Upper lobe of right lung (tissue), 1 donor: Measurements from ENCODE around the gene SSX2IP. TPM values are rescaled to one million over a fixed set of nuclear protein-coding genes. Genes with fewer than 3 reads are reported as not detected.

Experiments used
- ATAC-seq: fragments of 200-7000 bp; cut with Tn5 transposase; one replicate; pipeline ENCODE4 v1.9.1; 2020; ENCODE audit warnings: mild to moderate bottlenecking, moderate library complexity
- DNase-seq: peaks from one replicate; pipeline ENCODE4 v3.0.0-alpha.2; 2020
- H3K27ac ChIP-seq: fragments of 200-600 bp; one replicate; pipeline ENCODE4 v1.8.0; 2022
- H3K27me3 ChIP-seq: fragments of 200-600 bp; one replicate; pipeline ENCODE4 v1.8.0; 2022; ENCODE audit warnings: mild to moderate bottlenecking
- H3K36me3 ChIP-seq: fragments of 200-600 bp; one replicate; pipeline ENCODE4 v1.8.0; 2022
- H3K4me1 ChIP-seq: fragments of 200-600 bp; one replicate; pipeline ENCODE4 v1.8.0; 2022
- H3K4me3 ChIP-seq: fragments of 200-600 bp; one replicate; pipeline ENCODE4 v1.8.0; 2022; ENCODE audit warnings: mild to moderate bottlenecking
- H3K9me3 ChIP-seq: fragments of 200-600 bp; one replicate; pipeline ENCODE4 v1.8.0; 2022
- intact Hi-C: fragments of 100-400 bp; cut with DNase I; formaldehyde crosslinking; loops from one replicate; pipeline ENCODE4 v1.11.0; 2022
- total RNA-seq: library from RNA; stranded (reverse); fragmentation: NEBNext Ultra II Directional; extraction: Animal tissue kit (Norgen Biotek cat#: 25700); gene quantifications from one replicate; pipeline ENCODE4 v1.2.1, GENCODE V29; 2021
- TF ChIP-seq, protein P1 (sequence below): fragments of 200-600 bp; IDR thresholded peaks from one replicate; pipeline ENCODE4 v1.8.0; 2022; ENCODE audit warnings: antibody characterized with exemption
- donor health status: DM: no; HTN: yes; CAD: no; lungs with severe emphysema.

Gene SSX2IP
- total RNA-seq, 1 donor from 2014 or later, result 8.5 TPM

DNA sequence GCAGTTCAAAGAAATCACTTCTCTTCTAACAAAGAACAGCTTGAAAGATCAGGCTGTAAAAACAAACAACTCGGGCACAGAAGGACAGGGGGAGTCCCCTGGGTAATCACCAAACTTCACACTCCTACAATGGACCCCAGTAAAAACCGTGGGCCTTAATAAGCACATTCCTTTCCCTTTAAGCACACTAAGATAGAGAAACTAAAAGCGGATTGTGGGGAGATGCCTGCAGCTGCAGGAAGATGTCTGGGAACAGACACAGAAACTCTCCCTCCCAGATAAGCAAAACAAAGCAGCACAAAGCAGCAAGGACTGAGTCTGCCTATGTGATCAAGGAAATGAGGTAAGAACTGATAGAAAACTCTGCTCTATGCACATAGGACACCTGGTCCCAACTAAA lies 78.5 kb downstream of the SSX2IP start:
- DNase-seq, result no peak

DNA sequence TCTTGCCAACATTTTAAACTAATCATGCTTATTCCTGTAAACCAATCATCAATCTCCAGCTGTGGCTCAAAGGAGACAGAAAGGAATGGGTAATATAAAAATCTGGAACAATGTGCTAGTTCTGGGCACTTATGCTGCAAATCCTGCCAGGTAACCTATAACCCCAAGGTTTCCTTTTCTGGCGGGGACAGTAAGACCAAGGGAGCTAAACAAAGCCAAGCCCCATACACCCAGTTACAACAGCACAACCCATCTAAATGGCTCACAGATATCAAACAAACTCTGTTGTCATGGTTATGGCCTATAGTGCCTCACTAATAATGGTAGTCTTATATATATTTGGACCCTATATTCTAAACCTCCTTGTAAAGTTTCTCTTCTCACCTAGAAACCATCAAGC lies 79.2 kb downstream of the SSX2IP start:
- H3K27me3 ChIP-seq, result no peaks in the 10 kb centered on the region
- no peak for ATAC-seq
- no peak overlapping the region for H3K4me3 ChIP-seq
- TF ChIP-seq, protein P1, sequence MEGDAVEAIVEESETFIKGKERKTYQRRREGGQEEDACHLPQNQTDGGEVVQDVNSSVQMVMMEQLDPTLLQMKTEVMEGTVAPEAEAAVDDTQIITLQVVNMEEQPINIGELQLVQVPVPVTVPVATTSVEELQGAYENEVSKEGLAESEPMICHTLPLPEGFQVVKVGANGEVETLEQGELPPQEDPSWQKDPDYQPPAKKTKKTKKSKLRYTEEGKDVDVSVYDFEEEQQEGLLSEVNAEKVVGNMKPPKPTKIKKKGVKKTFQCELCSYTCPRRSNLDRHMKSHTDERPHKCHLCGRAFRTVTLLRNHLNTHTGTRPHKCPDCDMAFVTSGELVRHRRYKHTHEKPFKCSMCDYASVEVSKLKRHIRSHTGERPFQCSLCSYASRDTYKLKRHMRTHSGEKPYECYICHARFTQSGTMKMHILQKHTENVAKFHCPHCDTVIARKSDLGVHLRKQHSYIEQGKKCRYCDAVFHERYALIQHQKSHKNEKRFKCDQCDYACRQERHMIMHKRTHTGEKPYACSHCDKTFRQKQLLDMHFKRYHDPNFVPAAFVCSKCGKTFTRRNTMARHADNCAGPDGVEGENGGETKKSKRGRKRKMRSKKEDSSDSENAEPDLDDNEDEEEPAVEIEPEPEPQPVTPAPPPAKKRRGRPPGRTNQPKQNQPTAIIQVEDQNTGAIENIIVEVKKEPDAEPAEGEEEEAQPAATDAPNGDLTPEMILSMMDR, result no peak
- no peak overlapping the region for H3K27ac ChIP-seq
- no peak for DNase-seq
- H3K36me3 ChIP-seq, result no peaks in the 10 kb centered on the region
- H3K4me1 ChIP-seq, result no peaks in the 10 kb centered on the region
- intact Hi-C loops, result no loop called here
- H3K9me3 ChIP-seq, result no peaks in the 10 kb centered on the region

More for the DNA sequence above, 78.5 kb downstream of the SSX2IP start:
- H3K27ac ChIP-seq, result no peak overlapping the region
- TF ChIP-seq, protein P1, result no peak
- no peaks in the 10 kb centered on the region for H3K36me3 ChIP-seq
- no peaks in the 10 kb centered on the region for H3K4me1 ChIP-seq
- intact Hi-C loops, result no loop called here
- no peaks in the 10 kb centered on the region for H3K27me3 ChIP-seq
- H3K4me3 ChIP-seq, result no peak overlapping the region
- ATAC-seq, result no peak
- no peaks in the 10 kb centered on the region for H3K9me3 ChIP-seq

DNA sequence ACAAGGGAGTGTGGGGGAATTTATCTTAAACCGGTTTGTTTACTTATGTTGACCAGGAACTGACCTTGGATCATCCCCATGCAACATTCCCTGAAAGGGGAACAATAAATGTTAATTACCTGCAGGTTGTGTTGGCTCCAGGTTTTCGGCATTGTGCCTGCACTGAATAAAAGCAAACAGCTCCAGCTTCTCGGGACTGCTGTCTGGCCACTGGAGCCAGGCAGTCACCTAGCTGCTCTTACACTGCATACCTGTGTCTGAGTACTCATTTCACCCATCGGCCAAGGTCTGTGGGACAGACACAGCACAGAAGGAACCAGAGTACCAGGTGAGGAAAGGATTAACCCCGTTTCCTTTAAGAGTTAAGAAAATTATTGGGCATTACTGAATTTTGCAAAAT lies 83.3 kb downstream of the SSX2IP start:
- no peaks in the 10 kb centered on the region for H3K4me1 ChIP-seq
- H3K9me3 ChIP-seq, result peaks cover 6% of the 10 kb centered on the region
- TF ChIP-seq, protein P1, result no peak
- no peak for DNase-seq
- ATAC-seq, result no peak
- H3K4me3 ChIP-seq, result no peak overlapping the region
- intact Hi-C loops, result no loop called here
- H3K27ac ChIP-seq, result no peak overlapping the region
- H3K36me3 ChIP-seq, result no peaks in the 10 kb centered on the region
- H3K27me3 ChIP-seq, result no peaks in the 10 kb centered on the region

DNA sequence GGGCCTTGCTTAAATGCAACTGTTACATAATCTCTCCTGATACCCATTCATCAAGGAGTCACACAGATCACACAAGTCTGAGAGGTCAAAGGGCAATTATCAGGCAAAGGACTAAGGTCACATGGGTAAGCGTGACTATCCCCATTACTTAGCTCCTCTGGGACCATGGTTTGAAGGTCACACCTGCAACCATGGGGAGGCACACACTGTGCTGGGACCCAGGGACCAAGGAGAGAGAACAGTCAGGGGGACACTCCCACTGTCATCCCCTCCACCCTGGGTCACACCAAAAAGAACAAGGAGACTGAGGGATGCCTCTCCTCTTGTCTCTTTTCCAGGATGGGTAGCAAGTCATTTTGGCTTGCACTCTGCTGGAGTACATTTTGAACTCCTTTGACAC lies 85.1 kb downstream of the SSX2IP start:
- Histone ChIP-seq H3K4me1 (no peaks in the 10 kb centered on the region), H3K4me3 (no peak overlapping the region), H3K9me3 (peaks cover 6% of the 10 kb centered on the region), H3K36me3 (no peaks in the 10 kb centered on the region), H3K27ac (no peak overlapping the region), H3K27me3 (no peaks in the 10 kb centered on the region)
- ATAC-seq, result no peak
- TF ChIP-seq, protein P1, result no peak
- intact Hi-C loops, result no loop called here
- DNase-seq, result no peak

DNA sequence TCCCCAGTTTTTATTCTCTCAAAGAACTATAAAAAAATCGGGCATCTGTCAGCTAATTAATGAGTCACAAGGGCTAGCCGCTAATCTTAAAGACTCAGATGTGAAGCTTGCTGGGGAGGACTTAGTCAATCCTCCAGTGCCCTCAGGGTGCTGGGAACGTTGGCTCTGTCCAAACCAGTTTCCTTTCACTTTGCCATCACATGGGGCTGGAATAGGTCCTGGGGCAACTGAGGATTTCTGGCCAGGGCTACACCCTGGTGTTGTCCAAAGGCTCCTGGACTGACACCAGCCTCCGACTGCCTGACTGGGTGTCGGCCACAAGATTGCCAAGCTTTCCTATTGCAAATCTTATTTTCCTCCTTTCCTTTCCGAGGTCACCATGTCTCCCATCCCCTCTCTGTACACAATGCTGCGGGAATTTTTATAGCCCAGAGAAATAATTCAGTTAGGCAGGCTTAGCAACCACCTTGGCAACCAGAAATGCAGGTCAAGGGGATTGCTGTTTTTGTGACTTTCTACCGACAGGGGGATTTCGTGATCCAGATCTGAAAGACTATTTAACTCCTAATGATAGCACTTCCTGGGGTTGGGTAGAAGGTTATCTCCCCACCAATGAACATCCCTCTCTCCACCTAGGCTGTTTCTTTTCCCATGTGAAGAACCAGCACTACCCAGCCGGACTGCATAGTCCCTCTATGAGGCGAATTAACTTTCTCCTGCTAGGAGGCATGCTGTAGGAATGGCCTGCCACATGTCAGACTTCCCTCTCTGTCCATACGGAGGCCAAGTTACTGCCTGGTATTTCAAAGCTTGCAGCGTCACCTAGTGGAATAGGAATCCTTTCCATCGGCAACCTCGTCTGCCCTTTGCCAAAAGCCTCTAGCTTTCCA lies 86.1 kb downstream of the SSX2IP start:
- H3K4me1 ChIP-seq, result no peaks in the 10 kb centered on the region
- DNase-seq (no peak), ATAC-seq (peak; percentile 32)
- H3K9me3 ChIP-seq, result peaks cover 6% of the 10 kb centered on the region
- intact Hi-C loops, result no loop called here
- TF ChIP-seq, protein P1, result peak; percentile 40
- no peaks in the 10 kb centered on the region for H3K36me3 ChIP-seq
- no peak overlapping the region for H3K27ac ChIP-seq
- peak overlapping the region; percentile 17 for H3K4me3 ChIP-seq
- no peaks in the 10 kb centered on the region for H3K27me3 ChIP-seq
